Smooth muscle cell (in vitro differentiated cells): ENCODE results near the gene TMPRSS3. TPM values are rescaled to one million over a fixed set of nuclear protein-coding genes. Genes with fewer than 3 reads are reported as not detected.

Experiments
- DNase-seq: peaks from one replicate; lab custom pipeline; 2025; ENCODE audit not compliant: unreplicated experiment; lab: John Stamatoyannopoulos, UW
- H2AFZ ChIP-seq: fragments of 200-600 bp; sonication (generic); 2 replicates; pipeline ENCODE4 v1.6.0; 2016; ENCODE audit warnings: antibody characterized with exemption, low read depth, mild to moderate bottlenecking
- H3F3A ChIP-seq: fragments of 200-600 bp; sonication (generic); 2 replicates; pipeline ENCODE4 v1.6.0; 2017; ENCODE audit warnings: antibody characterized with exemption, low read depth
- H3K27ac ChIP-seq: fragments of 200-600 bp; sonication (generic); 2 replicates; pipeline ENCODE4 v1.5.1; 2016; ENCODE audit warnings: low read depth, mild to moderate bottlenecking
- H3K27me3 ChIP-seq: fragments of 200-600 bp; sonication (generic); 2 replicates; pipeline ENCODE4 v1.6.1; 2016; ENCODE audit warnings: low read depth, mild to moderate bottlenecking
- H3K36me3 ChIP-seq: fragments of 200-600 bp; sonication (generic); 2 replicates; pipeline ENCODE4 v1.5.1; 2016; ENCODE audit warnings: low read depth
- H3K4me1 ChIP-seq: fragments of 200-600 bp; sonication (generic); 2 replicates; pipeline ENCODE4 v1.5.1; 2016; ENCODE audit warnings: low read depth
- H3K4me2 ChIP-seq: fragments of 200-600 bp; sonication (generic); 2 replicates; pipeline ENCODE4 v1.6.0; 2016; ENCODE audit warnings: mild to moderate bottlenecking
- H3K4me3 ChIP-seq: fragments of 200-600 bp; sonication (generic); 2 replicates; pipeline ENCODE4 v1.5.1; 2016; ENCODE audit warnings: mild to moderate bottlenecking
- H3K79me2 ChIP-seq: fragments of 200-600 bp; sonication (generic); 2 replicates; pipeline ENCODE4 v1.6.0; 2016; ENCODE audit warnings: low read depth, mild to moderate bottlenecking
- H3K9ac ChIP-seq: fragments of 200-600 bp; sonication (generic); 2 replicates; pipeline ENCODE4 v1.6.0; 2016; ENCODE audit warnings: low read depth
- H3K9me3 ChIP-seq: fragments of 200-600 bp; sonication (generic); replicated peaks from 2 replicates; pipeline ENCODE4 v1.5.1; 2016; ENCODE audit warnings: low read depth
- H4K20me1 ChIP-seq: fragments of 200-600 bp; sonication (generic); 2 replicates; pipeline ENCODE4 v1.6.0; 2016; ENCODE audit warnings: low read depth
- WGBS: methylation state at CpG from one replicate; pipeline ENCODE4 v1.1.7; 2016; ENCODE audit warnings: low lambda C conversion rate; 5-methylcytosine and 5-hydroxymethylcytosine counted together
- polyA plus RNA-seq: library from polyadenylated mRNA; unstranded; fragments of >200 nt; fragmentation: Nextera tagmentation; extraction: Ambion mirVana; gene quantifications from 2 replicates; pipeline ENCODE4 v1.2.1, GENCODE V29; 2016
- total RNA-seq: library from RNA; depleted of rRNA; stranded (reverse); fragments of >200 nt; gene quantifications from 2 replicates; pipeline ENCODE4 v1.2.3, GENCODE V29; 2014
- TF ChIP-seq, protein P1 (sequence below): fragments of 200-600 bp; sonication (generic); IDR thresholded peaks from 2 replicates; pipeline ENCODE4 v1.5.1; 2017; ENCODE audit warnings: borderline replicate concordance, mild to moderate bottlenecking, antibody characterized with exemption; ENCODE audit not compliant: insufficient read depth, poor library complexity, severe bottlenecking

Gene TMPRSS3
- total and polyA plus RNA-seq, 2 experiments from 2014 or later: not detected

DNA sequence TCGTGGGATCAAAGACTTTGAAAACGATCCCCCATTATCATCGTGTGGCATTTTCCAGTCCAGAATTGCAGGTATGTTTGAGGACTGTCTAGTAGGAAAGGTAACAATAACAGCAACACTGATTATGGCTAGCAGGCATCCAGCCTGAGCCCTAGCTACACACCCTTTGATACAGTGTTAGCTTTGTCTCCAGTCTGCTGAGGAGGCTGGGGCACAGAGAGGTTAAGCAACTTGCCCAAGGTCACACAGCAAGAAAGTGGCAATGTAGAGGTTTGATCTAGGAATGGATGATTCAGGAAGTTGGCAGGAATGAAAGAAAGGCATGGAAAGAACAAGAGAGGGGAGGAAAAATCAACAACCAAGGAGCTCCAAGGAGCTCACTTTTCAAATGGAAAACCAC, 39.0 kb upstream of the TMPRSS3 start:
- Histone ChIP-seq H3F3A (no peaks in the 10 kb centered on the region), H3K79me2 (no peaks in the 10 kb centered on the region), H3K9ac (no peak overlapping the region), H2AFZ (no peak overlapping the region), H3K4me2 (no peak overlapping the region), H3K36me3 (no peaks in the 10 kb centered on the region), H3K9me3 (no peaks in the 10 kb centered on the region), H3K27me3 (no peaks in the 10 kb centered on the region), H3K27ac (no peak overlapping the region), H3K4me1 (no peaks in the 10 kb centered on the region), H4K20me1 (no peaks in the 10 kb centered on the region), H3K4me3 (no peak overlapping the region)
- WGBS: 88% methylated on average over 3 of the region's 3 CpGs
- TF ChIP-seq, protein P1, sequence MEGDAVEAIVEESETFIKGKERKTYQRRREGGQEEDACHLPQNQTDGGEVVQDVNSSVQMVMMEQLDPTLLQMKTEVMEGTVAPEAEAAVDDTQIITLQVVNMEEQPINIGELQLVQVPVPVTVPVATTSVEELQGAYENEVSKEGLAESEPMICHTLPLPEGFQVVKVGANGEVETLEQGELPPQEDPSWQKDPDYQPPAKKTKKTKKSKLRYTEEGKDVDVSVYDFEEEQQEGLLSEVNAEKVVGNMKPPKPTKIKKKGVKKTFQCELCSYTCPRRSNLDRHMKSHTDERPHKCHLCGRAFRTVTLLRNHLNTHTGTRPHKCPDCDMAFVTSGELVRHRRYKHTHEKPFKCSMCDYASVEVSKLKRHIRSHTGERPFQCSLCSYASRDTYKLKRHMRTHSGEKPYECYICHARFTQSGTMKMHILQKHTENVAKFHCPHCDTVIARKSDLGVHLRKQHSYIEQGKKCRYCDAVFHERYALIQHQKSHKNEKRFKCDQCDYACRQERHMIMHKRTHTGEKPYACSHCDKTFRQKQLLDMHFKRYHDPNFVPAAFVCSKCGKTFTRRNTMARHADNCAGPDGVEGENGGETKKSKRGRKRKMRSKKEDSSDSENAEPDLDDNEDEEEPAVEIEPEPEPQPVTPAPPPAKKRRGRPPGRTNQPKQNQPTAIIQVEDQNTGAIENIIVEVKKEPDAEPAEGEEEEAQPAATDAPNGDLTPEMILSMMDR: no peak
- no peak for DNase-seq

DNA sequence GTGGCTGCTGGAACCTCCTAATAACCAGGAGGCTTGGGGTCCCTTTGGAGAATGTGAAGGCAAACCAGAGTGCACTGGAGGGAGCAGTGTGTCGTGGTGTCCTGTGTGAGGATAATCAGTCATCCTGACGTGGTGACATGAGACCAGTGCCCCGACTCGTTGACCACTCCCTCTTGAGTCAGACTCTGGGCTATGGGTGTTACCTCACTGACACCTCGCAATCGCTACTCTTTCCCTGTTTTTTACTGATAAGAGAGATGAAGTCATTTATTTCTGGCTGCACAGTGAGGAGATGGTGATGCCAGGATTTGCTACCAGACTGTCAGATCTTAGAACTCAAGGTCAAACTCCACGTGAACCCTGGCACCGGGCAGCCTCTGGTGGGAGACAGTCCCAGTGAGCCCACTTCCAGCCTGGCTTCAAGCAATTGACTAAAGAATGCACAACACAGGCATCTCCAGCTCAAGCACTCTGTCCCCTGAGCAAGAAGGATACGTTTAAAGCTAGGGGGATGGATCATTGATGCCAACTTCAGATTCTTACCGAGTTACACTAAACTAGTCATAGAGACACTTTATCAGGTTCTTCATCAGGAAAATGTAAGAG, 38.2 kb upstream of the TMPRSS3 start:
- no peak overlapping the region for H3K9ac ChIP-seq
- whole genome bisulfite sequencing: 60% methylated on average over 10 of the region's 10 CpGs
- H3K79me2 ChIP-seq: no peaks in the 10 kb centered on the region
- H3F3A ChIP-seq: no peaks in the 10 kb centered on the region
- DNase-seq: no peak
- H3K27ac ChIP-seq: no peak overlapping the region
- no peaks in the 10 kb centered on the region for H3K4me1 ChIP-seq
- no peaks in the 10 kb centered on the region for H3K36me3 ChIP-seq
- TF ChIP-seq, protein P1: no peak
- H4K20me1 ChIP-seq: no peaks in the 10 kb centered on the region
- no peak overlapping the region for H3K4me3 ChIP-seq
- no peaks in the 10 kb centered on the region for H3K27me3 ChIP-seq
- no peak overlapping the region for H3K4me2 ChIP-seq
- H3K9me3 ChIP-seq: no peaks in the 10 kb centered on the region
- H2AFZ ChIP-seq: no peak overlapping the region

DNA sequence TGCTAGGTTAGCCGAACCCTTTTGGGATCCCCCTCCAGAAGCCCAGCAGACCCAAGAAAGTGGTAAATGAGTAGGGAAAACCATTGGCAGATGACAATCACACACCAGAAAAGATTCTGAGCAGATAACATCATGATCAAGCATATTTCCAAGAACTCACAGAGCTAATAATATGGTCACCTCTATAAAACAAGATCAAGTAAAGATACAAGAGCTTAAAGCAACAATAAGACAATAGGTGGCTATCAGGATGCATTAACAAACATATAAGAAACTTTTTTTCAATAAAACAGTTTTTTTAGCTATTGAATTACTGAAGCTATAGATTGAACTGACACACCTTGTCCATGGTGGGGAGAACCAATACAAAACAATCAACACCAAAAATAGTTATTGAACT, 36.8 kb upstream of the TMPRSS3 start:
- Histone ChIP-seq H3K27ac (no peak overlapping the region), H3K4me3 (no peak overlapping the region), H3K9me3 (no peaks in the 10 kb centered on the region), H3K27me3 (no peaks in the 10 kb centered on the region), H4K20me1 (no peaks in the 10 kb centered on the region), H3K4me2 (no peak overlapping the region), H3K9ac (no peak overlapping the region), H3K4me1 (no peaks in the 10 kb centered on the region), H3F3A (no peaks in the 10 kb centered on the region), H2AFZ (no peak overlapping the region), H3K79me2 (no peaks in the 10 kb centered on the region), H3K36me3 (no peaks in the 10 kb centered on the region)
- TF ChIP-seq, protein P1: no peak
- DNase-seq: no peak
- 70% methylated on average over 1 of the region's 1 CpG for WGBS

DNA sequence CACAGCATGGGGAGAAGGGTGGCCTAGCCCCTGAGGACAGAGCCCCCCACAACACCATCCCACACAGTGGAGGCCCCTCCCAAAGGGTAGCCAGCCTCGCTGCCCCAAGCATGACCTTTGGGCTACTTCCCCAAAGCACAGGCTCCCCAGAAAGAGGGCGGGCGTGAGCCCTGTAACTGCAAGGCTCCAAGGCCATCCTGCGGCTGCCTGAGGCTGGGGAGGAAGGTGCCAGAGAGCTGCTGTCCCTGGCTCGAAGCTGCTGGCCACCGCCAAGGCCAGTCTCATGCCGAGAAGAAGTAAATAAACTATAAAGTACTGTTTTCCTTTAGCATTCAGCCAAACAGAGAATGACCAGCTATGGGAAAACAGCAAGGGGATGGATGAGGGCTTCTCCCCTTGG, 35.3 kb upstream of the TMPRSS3 start:
- no peaks in the 10 kb centered on the region for H4K20me1 ChIP-seq
- no peaks in the 10 kb centered on the region for H3K4me1 ChIP-seq
- H2AFZ ChIP-seq: no peak overlapping the region
- no peak for DNase-seq
- no peak overlapping the region for H3K9ac ChIP-seq
- no peaks in the 10 kb centered on the region for H3K27me3 ChIP-seq
- no peak overlapping the region for H3K4me2 ChIP-seq
- no peaks in the 10 kb centered on the region for H3K79me2 ChIP-seq
- no peak overlapping the region for H3K27ac ChIP-seq
- 72% methylated on average over 7 of the region's 7 CpGs for WGBS
- no peaks in the 10 kb centered on the region for H3F3A ChIP-seq
- TF ChIP-seq, protein P1: no peak
- H3K36me3 ChIP-seq: no peaks in the 10 kb centered on the region
- no peaks in the 10 kb centered on the region for H3K9me3 ChIP-seq
- no peak overlapping the region for H3K4me3 ChIP-seq
